HCT116 (cell line): ENCODE measurements around the gene DMWD. TPM values are rescaled to one million over a fixed set of nuclear protein-coding genes. Genes with fewer than 3 reads are reported as not detected.

Experiments used
- ATAC-seq: fragments of 200-7000 bp; cut with Tn5 transposase; 2 replicates; pipeline ENCODE4 v1.9.1; 2020; ENCODE audit warnings: mild to moderate bottlenecking, moderate library complexity
- BruUV-seq: library from RNA; stranded (reverse); fragments of 400-500 nt; replicated peaks from 2 replicates; lab custom pipeline; 2021; lab: Mats Ljungman, UMichigan
- CTCF ChIA-PET: fragments of 300-600 bp; sonication (Branson Sonifier 250); formaldehyde crosslinking; loops from one replicate; lab custom pipeline; 2021; ENCODE audit warnings: antibody characterized with exemption; lab: Charles Lee
- POLR2A ChIA-PET: fragments of 300-600, 350-600 bp; sonication (Branson Sonifier 250); formaldehyde crosslinking; loops from one replicate; lab custom pipeline; 2021; ENCODE audit warnings: antibody characterized with exemption; lab: Charles Lee
- RAD21 ChIA-PET, 2 experiments: fragments of 300-600 bp; sonication (Branson Sonifier 250); formaldehyde crosslinking; loops; one replicate each; lab custom pipeline; 2023; ENCODE audit warnings: low total read pairs in 2 of 2; ENCODE audit not compliant: uncharacterized antibody in 2 of 2, unreplicated experiment in 2 of 2, low non-redundant PET in 1 of 2; lab: Charles Lee
- DNase-seq: peaks from one replicate; pipeline ENCODE4 v3.0.0-alpha.2; 2010; ENCODE audit warnings: low read depth, low spot score
- H2AFZ ChIP-seq: fragments of 200-600 bp; shearing (Covaris generic), sonication (generic); 2 replicates; pipeline ENCODE4 v1.6.1; 2017; ENCODE audit warnings: low read depth, mixed run types, mixed read lengths, antibody characterized with exemption, low read length; ENCODE audit not compliant: poor library complexity, severe bottlenecking
- H3K27ac ChIP-seq: 2 replicates; pipeline ENCODE4 v1.5.1; 2012; ENCODE audit warnings: low read depth, low read length
- H3K27me3 ChIP-seq: fragments of 200-600 bp; sonication (generic); 2 replicates; pipeline ENCODE4 v1.6.1; 2016; ENCODE audit warnings: mixed run types, low read length, mixed read lengths; ENCODE audit not compliant: insufficient read depth
- H3K36me3 ChIP-seq, 2 experiments: fragments of 200-500 bp in 1 of 2; fragments of 200-600 bp in 1 of 2; sonication (Bioruptor generic) in 1 of 2; sonication (generic) in 1 of 2; 2 replicates each; pipeline versions ENCODE4 v1.5.1 to v1.6.1; 2014 to 2016; ENCODE audit warnings: low read length in 2 of 2, inconsistent platforms in 1 of 2, mixed read lengths in 1 of 2, mixed run types in 1 of 2; ENCODE audit not compliant: insufficient read depth in 2 of 2, control insufficient read depth in 1 of 2
- H3K4me1 ChIP-seq, 2 experiments: fragments of 200-600 bp in 1 of 2; sonication (generic) in 1 of 2; 2 replicates each; pipeline versions ENCODE4 v1.5.1 to v1.6.1; 2012 to 2017; ENCODE audit warnings: low read length in 2 of 2, inconsistent platforms in 1 of 2, mild to moderate bottlenecking in 1 of 2, mixed read lengths in 1 of 2, mixed run types in 1 of 2, moderate library complexity in 1 of 2; ENCODE audit not compliant: insufficient read depth in 2 of 2, control insufficient read depth in 1 of 2
- H3K4me2 ChIP-seq: fragments of 200-600 bp; sonication (generic); 2 replicates; pipeline ENCODE4 v1.6.1; 2017; ENCODE audit warnings: mixed run types, low read length, mixed read lengths
- H3K4me3 ChIP-seq, 2 experiments: fragments of 200-600 bp in 1 of 2; sonication (generic) in 1 of 2; replicated peaks in 1 of 2; 2 replicates each; pipeline ENCODE4 v1.5.1; 2011 to 2016; ENCODE audit warnings: low read length in 2 of 2, control low read depth in 1 of 2, low read depth in 1 of 2, mild to moderate bottlenecking in 1 of 2, mixed read lengths in 1 of 2, mixed run types in 1 of 2
- H3K79me2 ChIP-seq: fragments of 200-600 bp; sonication (generic); 2 replicates; pipeline ENCODE4 v1.6.1; 2017; ENCODE audit warnings: mild to moderate bottlenecking, mixed run types, low read length, moderate library complexity, mixed read lengths; ENCODE audit not compliant: insufficient read depth
- H3K9ac ChIP-seq: fragments of 200-600 bp; sonication (generic); 2 replicates; pipeline ENCODE4 v1.6.1; 2016; ENCODE audit warnings: low read length, mixed read lengths
- H3K9me2 ChIP-seq: fragments of 200-600 bp; sonication (generic), shearing (Covaris generic); 2 replicates; pipeline ENCODE4 v1.6.1; 2017; ENCODE audit warnings: mixed run types, mild to moderate bottlenecking, moderate library complexity; ENCODE audit not compliant: insufficient read depth
- H3K9me3 ChIP-seq, 2 experiments: fragments of 200-500 bp in 1 of 2; fragments of 200-600 bp in 1 of 2; sonication (Bioruptor generic) in 1 of 2; sonication (generic) in 1 of 2; 2 replicates each; pipeline ENCODE4 v1.6.1; 2014 to 2017; ENCODE audit warnings: low read length in 2 of 2, mixed read lengths in 2 of 2, inconsistent platforms in 1 of 2, low read depth in 1 of 2, mild to moderate bottlenecking in 1 of 2, mixed run types in 1 of 2, moderate library complexity in 1 of 2; ENCODE audit not compliant: control insufficient read depth in 1 of 2, insufficient read depth in 1 of 2
- H4K20me1 ChIP-seq: fragments of 200-600 bp; sonication (generic), shearing (Covaris generic); 2 replicates; pipeline ENCODE4 v1.6.1; 2017; ENCODE audit warnings: mixed run types, mild to moderate bottlenecking, moderate library complexity; ENCODE audit not compliant: insufficient read depth
- CEBPB ChIP-seq: IDR thresholded peaks from 2 replicates; pipeline ENCODE4 v1.6.1; 2012; ENCODE audit warnings: low read depth
- EZH2 ChIP-seq: fragments of 200-600 bp; sonication (generic); IDR thresholded peaks from 2 replicates; pipeline ENCODE4 v1.6.1; 2017; ENCODE audit warnings: antibody characterized with exemption, mixed run types
- EZH2phosphoT487 ChIP-seq: fragments of 200-600 bp; IDR thresholded peaks from 2 replicates; pipeline ENCODE4 v1.6.1; 2018; ENCODE audit warnings: antibody characterized with exemption, borderline replicate concordance
- intact Hi-C: fragments of 100-400 bp; cut with micrococcal nuclease; formaldehyde crosslinking; loops from 2 replicates; pipeline ENCODE4 v1.10.0; 2022
- total RNA-seq: library from RNA; stranded (reverse); gene quantifications from one replicate; pipeline ENCODE4 v1.2.1, GENCODE V29; 2021; ENCODE audit not compliant: unreplicated experiment
- TF ChIP-seq, protein P1 (sequence below): IDR thresholded peaks from 2 replicates; pipeline ENCODE4 v1.6.1; 2011; ENCODE audit warnings: mild to moderate bottlenecking, low read length, moderate library complexity; ENCODE audit not compliant: insufficient replicate concordance; ENCODE audit errors: extremely low read depth

The DMWD gene
- total RNA-seq, 1 experiment from 2014 or later: 56.8 TPM

- Histone ChIP-seq H3K79me2 (no peaks in the 10 kb centered on the region), H3K4me3 (no peak overlapping the region), H4K20me1 (no peaks in the 10 kb centered on the region), H3K36me3 (no peaks in the 10 kb centered on the region), H3K9ac (no peak overlapping the region), H3K4me1 (peaks cover 6 to 30% of the 10 kb centered on the region in 2 experiments; a peak in 3 of 4 replicates), H3K27me3 (no peaks in the 10 kb centered on the region), H3K9me3 (no peaks in the 10 kb centered on the region), H3K9me2 (no peaks in the 10 kb centered on the region), H3K27ac (no peak overlapping the region), H3K4me2 (no peak overlapping the region), H2AFZ (no peak overlapping the region)
- no peak for DNase-seq
- CTCF ChIA-PET: no interaction called here
- intact Hi-C loops: no loop called here
- POLR2A ChIA-PET: no interaction called here
- ATAC-seq: no peak
- no TSS peak for BruUV-seq
- RAD21 ChIA-PET: no interaction called here
- TF ChIP-seq EZH2phosphoT487: no peak
Observed at GRCh38 chr19:45762870-45763631, 29.6 kb downstream of the DMWD start.

- intact Hi-C loops: no loop called here
- no peaks in the 10 kb centered on the region for H3K9me2 ChIP-seq
- H3K9me3 ChIP-seq: no peaks in the 10 kb centered on the region
- DNase-seq (no peak), ATAC-seq (no peak)
- BruUV-seq: no TSS peak
- H3K4me2 ChIP-seq: no peak overlapping the region
- no peaks in the 10 kb centered on the region for H4K20me1 ChIP-seq
- no peaks in the 10 kb centered on the region for H3K27me3 ChIP-seq
- TF ChIP-seq, protein P1, sequence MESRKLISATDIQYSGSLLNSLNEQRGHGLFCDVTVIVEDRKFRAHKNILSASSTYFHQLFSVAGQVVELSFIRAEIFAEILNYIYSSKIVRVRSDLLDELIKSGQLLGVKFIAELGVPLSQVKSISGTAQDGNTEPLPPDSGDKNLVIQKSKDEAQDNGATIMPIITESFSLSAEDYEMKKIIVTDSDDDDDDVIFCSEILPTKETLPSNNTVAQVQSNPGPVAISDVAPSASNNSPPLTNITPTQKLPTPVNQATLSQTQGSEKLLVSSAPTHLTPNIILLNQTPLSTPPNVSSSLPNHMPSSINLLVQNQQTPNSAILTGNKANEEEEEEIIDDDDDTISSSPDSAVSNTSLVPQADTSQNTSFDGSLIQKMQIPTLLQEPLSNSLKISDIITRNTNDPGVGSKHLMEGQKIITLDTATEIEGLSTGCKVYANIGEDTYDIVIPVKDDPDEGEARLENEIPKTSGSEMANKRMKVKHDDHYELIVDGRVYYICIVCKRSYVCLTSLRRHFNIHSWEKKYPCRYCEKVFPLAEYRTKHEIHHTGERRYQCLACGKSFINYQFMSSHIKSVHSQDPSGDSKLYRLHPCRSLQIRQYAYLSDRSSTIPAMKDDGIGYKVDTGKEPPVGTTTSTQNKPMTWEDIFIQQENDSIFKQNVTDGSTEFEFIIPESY: no peak
- TF ChIP-seq CEBPB (no peak), EZH2 (no peak)
- RAD21 ChIA-PET: no interaction called here
- POLR2A ChIA-PET: no interaction called here
- CTCF ChIA-PET: interaction anchor here (1.7 kb wide), 1 partner anchor 8 kb away, joined by 20 read pairs; the partner anchor contains the start of gene SIX5
- no peaks in the 10 kb centered on the region for H3K79me2 ChIP-seq
- H3K4me3 ChIP-seq: no peak overlapping the region
- no peak overlapping the region for H2AFZ ChIP-seq
- H3K27ac ChIP-seq: no peak overlapping the region
- H3K36me3 ChIP-seq: no peaks in the 10 kb centered on the region
- peaks cover 5 to 16% of the 10 kb centered on the region in 2 experiments; a peak in 3 of 4 replicates for H3K4me1 ChIP-seq
- no peak overlapping the region for H3K9ac ChIP-seq
Observed at GRCh38 chr19:45761714-45762113, 30.9 kb downstream of the DMWD start.
